B cell (primary cell): ENCODE data around the gene LIPE. TPM values are rescaled to one million over a fixed set of nuclear protein-coding genes. Genes with fewer than 3 reads are reported as not detected.
A peak's percentile ranks its signal among the peaks of the same experiment; 100 is the strongest.

Experiments used
- ATAC-seq: fragments of 200-7000 bp; cut with Tn5 transposase; one replicate; pipeline ENCODE4 v1.10.0; 2021; ENCODE audit warnings: low read depth, mild to moderate bottlenecking, moderate number of reproducible peaks, moderate library complexity
- CTCF ChIA-PET: fragments of 350-600 bp; sonication (Branson Sonifier 250); formaldehyde crosslinking; loops from one replicate; lab custom pipeline; 2021; ENCODE audit warnings: antibody characterized with exemption, inconsistent platforms; lab: Charles Lee
- POLR2A ChIA-PET: fragments of 350-600 bp; sonication (Branson Sonifier 250); formaldehyde crosslinking; loops from one replicate; lab custom pipeline; 2021; ENCODE audit warnings: antibody characterized with exemption; lab: Charles Lee
- DNase-seq: peaks from one replicate; pipeline ENCODE4 v3.0.0; 2013
- H2AFZ ChIP-seq: 2 replicates; pipeline ENCODE4 v1.6.1; 2012; ENCODE audit warnings: mild to moderate bottlenecking, low read depth, low read length; ENCODE audit not compliant: insufficient read depth, poor library complexity, severe bottlenecking
- H3K27ac ChIP-seq, 2 donors: 1 replicate in 1 of 2; 2 replicates in 1 of 2; pipeline ENCODE4 v1.5.1; 2012 to 2013; ENCODE audit warnings: low read length in 2 of 2, mild to moderate bottlenecking in 2 of 2, moderate library complexity in 1 of 2
- H3K27me3 ChIP-seq, 4 experiments: fragments of 200-600 bp in 1 of 4; sonication (generic) in 1 of 4; replicated peaks in 1 of 4; 1 replicate in 2 of 4; 2 replicates in 2 of 4; pipeline versions ENCODE4 v1.6.1 to v1.7.0; 2013 to 2016; ENCODE audit warnings: low read length in 3 of 4, mild to moderate bottlenecking in 2 of 4, mixed read lengths in 1 of 4, moderate library complexity in 1 of 4; ENCODE audit not compliant: insufficient read depth in 4 of 4, control insufficient read depth in 3 of 4; ENCODE audit errors: control extremely low read depth in 1 of 4
- H3K36me3 ChIP-seq, 2 experiments: replicated peaks in 1 of 2; 1 replicate in 1 of 2; 2 replicates in 1 of 2; pipeline versions ENCODE4 v1.6.1 to v1.7.1; 2013; ENCODE audit warnings: low read length in 1 of 2; ENCODE audit not compliant: insufficient read depth in 2 of 2, control insufficient read depth in 1 of 2; ENCODE audit errors: control extremely low read depth in 1 of 2, extremely low read depth in 1 of 2
- H3K4me1 ChIP-seq, 2 donors: fragments of 200-600 bp in 1 of 2; sonication (generic) in 1 of 2; 1 replicate in 1 of 2; 2 replicates in 1 of 2; pipeline versions ENCODE4 v1.5.1 to v1.6.1; 2013 to 2017; ENCODE audit warnings: low read length in 2 of 2; ENCODE audit not compliant: control insufficient read depth in 2 of 2, insufficient read depth in 2 of 2
- H3K4me2 ChIP-seq: replicated peaks from 2 replicates; pipeline ENCODE3; 2012; ENCODE audit warnings: mild to moderate bottlenecking, low read depth, low read length; ENCODE audit not compliant: poor library complexity, severe bottlenecking
- H3K4me3 ChIP-seq, 5 experiments: fragments of 200-600 bp in 1 of 5; sonication (generic) in 1 of 5; 1 replicate in 3 of 5; 2 replicates in 2 of 5; pipeline versions ENCODE4 v1.5.1 to v1.7.0; 2011 to 2016; ENCODE audit warnings: low read length in 4 of 5, mild to moderate bottlenecking in 4 of 5, low read depth in 2 of 5, control low read depth in 1 of 5, moderate library complexity in 1 of 5; ENCODE audit not compliant: insufficient read depth in 1 of 5; ENCODE audit errors: control extremely low read depth in 1 of 5, extremely low read depth in 1 of 5
- H3K79me2 ChIP-seq: fragments of 200-600 bp; sonication (generic); one replicate; pipeline ENCODE4 v1.6.0; 2016; ENCODE audit warnings: low read length; ENCODE audit not compliant: control insufficient read depth, insufficient read depth
- H3K9ac ChIP-seq: fragments of 200-600 bp; sonication (generic); 2 replicates; pipeline ENCODE4 v1.6.1; 2017; ENCODE audit warnings: mild to moderate bottlenecking, low read length, moderate library complexity
- H3K9me3 ChIP-seq, 3 donors: one replicate each; pipeline versions ENCODE4 v1.6.1 to v1.7.1; 2013; ENCODE audit warnings: low read length in 2 of 3; ENCODE audit not compliant: control insufficient read depth in 2 of 3, insufficient read depth in 1 of 3; ENCODE audit errors: control extremely low read depth in 1 of 3
- H4K20me1 ChIP-seq: 2 replicates; pipeline ENCODE4 v1.6.0; 2012; ENCODE audit warnings: mild to moderate bottlenecking, low read length; ENCODE audit not compliant: insufficient read depth, control insufficient read depth, poor library complexity, severe bottlenecking
- H3K27ac Mint-ChIP-seq: one replicate; pipeline ENCODE4 v1.8.0; 2021; ENCODE audit warnings: mixed read lengths
- H3K27me3 Mint-ChIP-seq: one replicate; pipeline ENCODE4 v1.8.0; 2021; ENCODE audit warnings: mixed read lengths
- H3K4me1 Mint-ChIP-seq: one replicate; pipeline ENCODE4 v1.8.0; 2021; ENCODE audit warnings: mixed read lengths
- H3K4me3 Mint-ChIP-seq: one replicate; pipeline ENCODE4 v1.8.0; 2021; ENCODE audit warnings: mixed read lengths
- H3K9me3 Mint-ChIP-seq: one replicate; pipeline ENCODE4 v1.8.0; 2022; ENCODE audit warnings: mixed read lengths; ENCODE audit not compliant: insufficient read depth
- CTCF ChIP-seq: fragments of 200-600 bp; IDR thresholded peaks from one replicate; pipeline ENCODE4 v1.8.0; 2022; ENCODE audit warnings: antibody characterized with exemption, mild to moderate bottlenecking
- EZH2 ChIP-seq: IDR thresholded peaks from 2 replicates; pipeline ENCODE4 v1.6.1; 2012; ENCODE audit warnings: borderline replicate concordance, low read depth, mild to moderate bottlenecking, moderate library complexity, low read length; ENCODE audit not compliant: insufficient read depth, poor library complexity, severe bottlenecking
- WGBS: methylation state at CpG from one replicate; pipeline ENCODE4 v1.1.5; 2013; ENCODE audit warnings: missing lambda C conversion rate; ENCODE audit not compliant: insufficient coverage; 5-methylcytosine and 5-hydroxymethylcytosine counted together
- intact Hi-C: fragments of 100-400 bp; cut with micrococcal nuclease; formaldehyde crosslinking; loops from one replicate; pipeline ENCODE4 v1.10.0; 2022
- polyA plus RNA-seq: library from polyadenylated mRNA; depleted of rRNA; stranded (reverse); fragments of >200 nt; gene quantifications from 2 replicates; pipeline ENCODE4 v1.2.3, GENCODE V29; 2012
- total RNA-seq, 2 donors: library from RNA; stranded (reverse); fragments of 120-200 nt in 1 of 2; gene quantifications; 1 replicate in 1 of 2; 2 replicates in 1 of 2; pipeline versions ENCODE4 v1.2.3 to v1.2.4, GENCODE V29; 2013 to 2022

Gene LIPE
- total and polyA plus RNA-seq, 2 donors (not counting 1 experiment from before 2014, with no cell fraction given) = 46.9 to 49.4 TPM

GRCh38 chr19:42420055-42420544 is 7.1 kb downstream of the LIPE start:
- no peaks in the 10 kb centered on the region for H3K27me3 Mint-ChIP-seq
- intact Hi-C loops = loop anchor here (1.0 to 5.0 kb wide), 2 partner anchors 13 to 293 kb away; no protein-coding TSS in a partner anchor
- H3K9me3 Mint-ChIP-seq = no peaks in the 10 kb centered on the region
- WGBS = 65% methylated on average over 8 of the region's 10 CpGs
- Histone ChIP-seq H4K20me1 (peaks cover 55% of the 10 kb centered on the region), H3K27ac (no peak overlapping the region), H3K9me3 (peaks cover 0 to 5% (median 0%) of the 10 kb centered on the region in 3 donors), H3K4me1 (peaks cover 22 to 40% of the 10 kb centered on the region in 2 donors), H3K27me3 (no peaks in the 10 kb centered on the region), H3K79me2 (peaks cover 55% of the 10 kb centered on the region), H3K4me3 (no peak overlapping the region), H2AFZ (no peak overlapping the region), H3K4me2 (peak overlapping the region; percentile 4), H3K36me3 (peaks cover 0 to 9% of the 10 kb centered on the region in 2 experiments), H3K9ac (no peak overlapping the region)
- H3K4me3 Mint-ChIP-seq = peak overlapping the region; percentile 13
- H3K27ac Mint-ChIP-seq = peak overlapping the region; percentile 71
- DNase-seq = peak; percentile 75
- ChIA-PET CTCF (interaction anchor here (0.7 to 3.8 kb wide), 12 partner anchors 12 to 175 kb away, joined by 3 to 17 read pairs (median 5); partner anchors contain the start of gene CXCL17), POLR2A (interaction anchor here (0.7 kb wide), 2 partner anchors 13 to 135 kb away, joined by 3 to 5 read pairs; no protein-coding TSS in a partner anchor)
- peaks cover 48% of the 10 kb centered on the region for H3K4me1 Mint-ChIP-seq
- TF ChIP-seq EZH2 (no peak), CTCF (peak; percentile 75)
- peak; percentile 8 for ATAC-seq

GRCh38 chr19:42419309-42419708 is 7.9 kb downstream of the LIPE start:
- intact Hi-C loops = no loop called here
- H3K27ac Mint-ChIP-seq = no peak overlapping the region
- H3K4me1 Mint-ChIP-seq = peaks cover 45% of the 10 kb centered on the region
- Histone ChIP-seq H3K4me3 (no peak overlapping the region), H3K27ac (no peak overlapping the region), H3K4me1 (peaks cover 22 to 38% of the 10 kb centered on the region in 2 donors), H4K20me1 (peaks cover 56% of the 10 kb centered on the region), H2AFZ (no peak overlapping the region), H3K27me3 (no peaks in the 10 kb centered on the region), H3K9ac (no peak overlapping the region), H3K79me2 (peaks cover 56% of the 10 kb centered on the region), H3K9me3 (peaks cover 0 to 4% (median 0%) of the 10 kb centered on the region in 3 donors), H3K4me2 (no peak overlapping the region), H3K36me3 (peaks cover 0 to 13% of the 10 kb centered on the region in 2 experiments)
- H3K4me3 Mint-ChIP-seq = no peak overlapping the region
- ChIA-PET CTCF (interaction anchor here (1.2 to 3.8 kb wide), 7 partner anchors 14 to 55 kb away, joined by 3 to 17 read pairs (median 12); partner anchors contain the start of gene CXCL17), POLR2A (no interaction called here)
- TF ChIP-seq CTCF (no peak), EZH2 (no peak)
- ATAC-seq = no peak
- DNase-seq = no peak
- WGBS = 90% methylated on average over 6 of the region's 6 CpGs
- no peaks in the 10 kb centered on the region for H3K9me3 Mint-ChIP-seq
- H3K27me3 Mint-ChIP-seq = no peaks in the 10 kb centered on the region
